Astrocyte (in vitro differentiated cells and primary cell): Measurements from ENCODE around the gene SVIL.

Experiments
- EZH2 ChIP-seq: IDR thresholded peaks from 2 replicates; pipeline ENCODE4 v1.6.1; 2012; ENCODE audit warnings: mild to moderate bottlenecking, low read length, inconsistent platforms; ENCODE audit not compliant: insufficient read depth
- TF ChIP-seq, protein P1 (sequence below): IDR thresholded peaks from 2 replicates; pipeline ENCODE4 v1.5.1; 2011; ENCODE audit warnings: low read depth, mild to moderate bottlenecking, inconsistent platforms, low read length, moderate library complexity; ENCODE audit not compliant: insufficient read depth

DNA sequence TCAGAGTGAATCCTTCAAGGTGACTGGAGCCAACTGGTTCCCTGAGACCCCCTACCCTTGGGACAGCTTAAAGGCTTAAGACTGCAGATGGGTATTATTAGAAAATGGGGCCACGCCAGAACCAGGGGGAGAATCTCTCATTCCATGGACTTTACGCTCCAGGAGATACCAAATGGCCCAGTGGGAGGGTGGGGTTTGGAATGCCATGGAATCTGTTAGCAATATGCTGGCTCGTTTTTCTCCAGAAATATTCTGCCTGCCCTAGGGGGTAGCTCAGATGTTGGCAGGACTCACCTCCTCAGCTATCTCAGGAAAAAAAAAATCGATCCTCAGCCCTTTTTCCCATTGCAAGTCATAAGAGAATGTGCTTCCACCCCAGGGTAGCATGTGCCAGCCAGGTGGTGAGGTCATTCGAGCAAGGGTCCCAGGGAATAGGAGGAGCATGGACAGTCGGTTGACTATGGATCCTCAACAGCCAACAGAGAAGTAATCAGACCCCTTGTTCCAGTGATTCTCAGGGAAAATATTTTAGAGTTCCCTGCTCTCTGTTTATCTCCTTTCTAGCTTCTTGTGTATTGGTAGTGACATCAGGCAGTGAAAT is 22.9 kb downstream of the SVIL start:
- TF ChIP-seq, protein P1, sequence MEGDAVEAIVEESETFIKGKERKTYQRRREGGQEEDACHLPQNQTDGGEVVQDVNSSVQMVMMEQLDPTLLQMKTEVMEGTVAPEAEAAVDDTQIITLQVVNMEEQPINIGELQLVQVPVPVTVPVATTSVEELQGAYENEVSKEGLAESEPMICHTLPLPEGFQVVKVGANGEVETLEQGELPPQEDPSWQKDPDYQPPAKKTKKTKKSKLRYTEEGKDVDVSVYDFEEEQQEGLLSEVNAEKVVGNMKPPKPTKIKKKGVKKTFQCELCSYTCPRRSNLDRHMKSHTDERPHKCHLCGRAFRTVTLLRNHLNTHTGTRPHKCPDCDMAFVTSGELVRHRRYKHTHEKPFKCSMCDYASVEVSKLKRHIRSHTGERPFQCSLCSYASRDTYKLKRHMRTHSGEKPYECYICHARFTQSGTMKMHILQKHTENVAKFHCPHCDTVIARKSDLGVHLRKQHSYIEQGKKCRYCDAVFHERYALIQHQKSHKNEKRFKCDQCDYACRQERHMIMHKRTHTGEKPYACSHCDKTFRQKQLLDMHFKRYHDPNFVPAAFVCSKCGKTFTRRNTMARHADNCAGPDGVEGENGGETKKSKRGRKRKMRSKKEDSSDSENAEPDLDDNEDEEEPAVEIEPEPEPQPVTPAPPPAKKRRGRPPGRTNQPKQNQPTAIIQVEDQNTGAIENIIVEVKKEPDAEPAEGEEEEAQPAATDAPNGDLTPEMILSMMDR: no peak
- TF ChIP-seq EZH2: no peak
